GM12865 (cell line): ENCODE measurements around the gene NDUFS4.
"Not testable (repeated sequence)": the region's sequence is repeated elsewhere in the genome, so short reads cannot be mapped to it uniquely, and the experiment has no call there.

Experiments used
- DNase-seq: peaks from one replicate; pipeline ENCODE4 v3.0.0; 2010; ENCODE audit warnings: low read depth
- H3K4me3 ChIP-seq: 2 replicates; pipeline ENCODE4 v1.5.1; 2011; ENCODE audit warnings: mild to moderate bottlenecking, low read depth, low read length, control low read depth
- TF ChIP-seq, protein P1 (sequence below): IDR thresholded peaks from 2 replicates; pipeline ENCODE4 v1.5.1; 2011; ENCODE audit warnings: low read length, control low read depth, low read depth, inconsistent platforms; ENCODE audit not compliant: insufficient read depth; ENCODE audit errors: missing control alignments

NDUFS4 gene

DNA sequence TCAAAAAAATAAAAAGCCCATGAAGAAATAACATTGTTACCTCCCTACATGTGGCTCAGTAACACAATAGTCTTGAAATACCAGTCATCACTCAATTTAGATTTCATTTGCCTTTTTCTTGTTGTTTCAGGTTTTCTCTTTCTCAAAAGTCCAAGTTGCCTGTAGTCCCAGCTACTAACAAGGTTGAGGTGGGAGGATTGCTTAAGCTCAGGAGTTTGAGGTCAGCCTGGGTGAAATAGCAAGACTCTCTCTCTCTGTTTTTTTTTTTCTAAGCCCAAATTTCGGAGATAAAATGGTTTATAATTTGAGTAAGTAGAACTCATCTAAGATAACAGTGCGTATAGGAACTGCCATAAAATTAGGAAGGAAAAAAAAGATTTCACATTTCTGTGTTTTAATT is 17.5 kb upstream of the NDUFS4 start:
- no peak for DNase-seq

DNA sequence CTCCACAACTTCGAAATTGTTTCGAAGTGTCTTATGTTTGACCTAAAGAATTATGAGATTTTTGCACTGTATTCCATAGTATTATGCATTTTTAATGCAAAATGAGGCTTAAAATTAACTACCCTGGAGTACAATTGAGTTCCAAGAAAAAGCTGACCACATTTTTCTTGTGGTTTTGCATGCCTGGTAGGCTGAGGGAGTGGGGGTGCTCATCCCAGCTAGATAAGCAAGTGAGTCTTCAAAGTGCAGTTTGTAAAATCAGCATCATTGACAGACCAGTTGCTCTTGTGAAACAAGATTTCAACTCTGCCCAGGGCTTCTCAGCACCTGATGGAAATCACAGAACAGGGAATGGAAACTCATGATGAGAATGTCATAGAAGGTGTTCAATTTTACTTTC is 17.0 kb upstream of the NDUFS4 start:
- H3K4me3 ChIP-seq, result no peak overlapping the region
- no peak for DNase-seq
- TF ChIP-seq, protein P1, sequence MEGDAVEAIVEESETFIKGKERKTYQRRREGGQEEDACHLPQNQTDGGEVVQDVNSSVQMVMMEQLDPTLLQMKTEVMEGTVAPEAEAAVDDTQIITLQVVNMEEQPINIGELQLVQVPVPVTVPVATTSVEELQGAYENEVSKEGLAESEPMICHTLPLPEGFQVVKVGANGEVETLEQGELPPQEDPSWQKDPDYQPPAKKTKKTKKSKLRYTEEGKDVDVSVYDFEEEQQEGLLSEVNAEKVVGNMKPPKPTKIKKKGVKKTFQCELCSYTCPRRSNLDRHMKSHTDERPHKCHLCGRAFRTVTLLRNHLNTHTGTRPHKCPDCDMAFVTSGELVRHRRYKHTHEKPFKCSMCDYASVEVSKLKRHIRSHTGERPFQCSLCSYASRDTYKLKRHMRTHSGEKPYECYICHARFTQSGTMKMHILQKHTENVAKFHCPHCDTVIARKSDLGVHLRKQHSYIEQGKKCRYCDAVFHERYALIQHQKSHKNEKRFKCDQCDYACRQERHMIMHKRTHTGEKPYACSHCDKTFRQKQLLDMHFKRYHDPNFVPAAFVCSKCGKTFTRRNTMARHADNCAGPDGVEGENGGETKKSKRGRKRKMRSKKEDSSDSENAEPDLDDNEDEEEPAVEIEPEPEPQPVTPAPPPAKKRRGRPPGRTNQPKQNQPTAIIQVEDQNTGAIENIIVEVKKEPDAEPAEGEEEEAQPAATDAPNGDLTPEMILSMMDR, result no peak

More for the DNA sequence above, 17.5 kb upstream of the NDUFS4 start:
- no peak overlapping the region for H3K4me3 ChIP-seq
- TF ChIP-seq, protein P1, result no peak

DNA sequence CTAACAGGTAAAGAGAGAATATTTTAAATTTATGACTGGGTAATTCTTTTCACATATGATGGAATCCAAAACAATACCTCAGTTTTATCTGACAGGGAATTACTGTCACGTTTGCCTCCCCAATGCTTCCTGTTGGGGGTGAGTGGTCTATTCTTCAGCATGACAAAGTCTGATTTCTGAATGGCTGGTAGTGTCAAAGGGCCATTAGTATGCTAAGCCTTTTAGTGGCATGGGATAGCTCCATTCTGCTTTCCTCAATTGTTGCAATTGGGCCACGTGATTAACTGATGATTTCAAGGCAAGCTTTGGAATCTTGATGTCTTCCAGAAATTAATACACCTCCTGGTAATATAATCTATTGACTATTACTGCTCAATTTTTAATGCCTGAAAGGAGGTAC is 14.7 kb upstream of the NDUFS4 start:
- DNase-seq, result no peak
- TF ChIP-seq, protein P1, result no peak
- H3K4me3 ChIP-seq, result no peak overlapping the region

DNA sequence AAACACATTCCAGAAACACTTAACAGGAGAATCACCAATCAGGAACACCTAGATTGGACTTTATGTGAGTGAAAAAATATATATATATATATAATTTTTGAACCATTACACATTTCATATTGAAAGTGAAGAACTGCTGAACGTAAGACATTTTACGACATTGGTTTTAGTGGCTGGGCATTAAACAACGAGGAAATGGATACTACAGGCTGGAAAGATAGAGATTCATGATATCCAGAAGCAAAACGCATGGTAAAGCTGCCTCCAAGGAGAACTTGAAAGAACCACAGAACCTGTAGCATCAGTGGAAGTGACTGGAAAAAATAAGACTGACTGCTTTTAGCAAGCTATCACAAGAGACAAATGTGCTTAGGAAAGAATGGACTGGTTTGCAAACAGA is 13.2 kb upstream of the NDUFS4 start:
- H3K4me3 ChIP-seq, result no peak overlapping the region
- TF ChIP-seq, protein P1, result no peak
- DNase-seq, result no peak

DNA sequence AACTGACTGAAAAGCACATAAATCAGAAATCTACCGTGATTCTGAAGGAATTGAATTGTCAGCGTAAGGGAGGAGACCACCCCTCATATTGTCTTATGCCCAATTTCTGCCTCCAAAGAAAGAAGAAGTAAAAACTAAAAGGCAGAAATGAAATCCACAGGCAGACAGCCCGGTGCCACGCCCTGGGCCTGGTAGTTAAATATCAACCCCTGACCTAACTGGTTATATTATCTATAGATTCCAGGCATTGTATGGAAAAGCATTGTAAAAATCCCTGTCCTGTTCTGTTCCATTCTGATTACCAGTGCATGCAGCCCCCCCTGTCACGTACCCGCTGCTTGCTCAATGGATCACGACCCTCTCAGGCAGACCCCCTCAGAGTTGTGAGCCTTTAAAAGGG is 11.9 kb upstream of the NDUFS4 start:
- H3K4me3 ChIP-seq, DNase-seq: not testable (repeated sequence)

DNA sequence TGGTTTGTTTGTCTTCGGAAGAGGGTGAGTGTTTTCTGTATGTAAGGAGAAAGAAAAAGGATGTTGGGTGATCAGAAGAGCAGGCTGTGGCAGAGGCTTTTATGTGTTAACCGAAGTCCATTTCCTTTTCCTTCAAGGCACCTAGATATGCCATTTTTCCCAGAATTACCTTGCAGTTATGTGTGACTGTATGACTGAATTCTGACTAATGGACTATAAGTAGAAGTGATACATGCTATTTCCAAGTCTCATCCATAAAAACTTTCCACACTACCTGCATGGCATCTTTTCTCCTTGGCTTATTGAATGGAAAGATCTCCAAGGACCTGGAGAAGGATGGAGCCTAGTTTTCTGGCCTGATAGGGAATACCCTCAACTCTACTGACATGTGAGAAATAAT is 10.6 kb upstream of the NDUFS4 start:
- no peak overlapping the region for H3K4me3 ChIP-seq
- DNase-seq, result no peak
- TF ChIP-seq, protein P1, result no peak

DNA sequence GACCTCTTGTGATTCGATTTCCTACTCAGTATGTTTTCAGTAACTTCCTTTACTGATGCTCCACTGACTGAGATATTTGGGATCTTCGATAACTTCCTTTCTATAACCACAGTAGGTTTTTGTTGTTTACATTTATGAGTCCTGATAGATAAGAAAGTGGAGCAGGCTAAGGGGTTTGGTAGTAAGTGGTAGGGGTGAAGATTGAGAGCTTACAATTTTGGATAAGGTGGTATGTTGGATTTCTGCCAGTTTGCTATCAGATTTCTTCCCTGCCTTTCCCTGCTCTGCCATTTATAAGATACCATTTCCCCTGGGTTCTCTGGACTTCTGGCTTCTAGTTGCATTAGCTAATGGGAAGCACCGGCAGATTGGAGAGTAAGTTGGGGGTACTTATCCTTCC is 7.9 kb upstream of the NDUFS4 start:
- H3K4me3 ChIP-seq, result no peak overlapping the region
- no peak for DNase-seq
- TF ChIP-seq, protein P1, result no peak
